Activated gamma-delta T cell treated with Interleukin-2 at 50 U/mL for 16 hours (primary cell): Measurements from ENCODE around the gene TRAIP.
"Not testable (repeated sequence)": the region's sequence is repeated elsewhere in the genome, so short reads cannot be mapped to it uniquely, and the experiment has no call there.

Experiments used
- DNase-seq: peaks from one replicate; pipeline ENCODE4 v3.0.0-alpha.2; 2020

The TRAIP gene, protein sequence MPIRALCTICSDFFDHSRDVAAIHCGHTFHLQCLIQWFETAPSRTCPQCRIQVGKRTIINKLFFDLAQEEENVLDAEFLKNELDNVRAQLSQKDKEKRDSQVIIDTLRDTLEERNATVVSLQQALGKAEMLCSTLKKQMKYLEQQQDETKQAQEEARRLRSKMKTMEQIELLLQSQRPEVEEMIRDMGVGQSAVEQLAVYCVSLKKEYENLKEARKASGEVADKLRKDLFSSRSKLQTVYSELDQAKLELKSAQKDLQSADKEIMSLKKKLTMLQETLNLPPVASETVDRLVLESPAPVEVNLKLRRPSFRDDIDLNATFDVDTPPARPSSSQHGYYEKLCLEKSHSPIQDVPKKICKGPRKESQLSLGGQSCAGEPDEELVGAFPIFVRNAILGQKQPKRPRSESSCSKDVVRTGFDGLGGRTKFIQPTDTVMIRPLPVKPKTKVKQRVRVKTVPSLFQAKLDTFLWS

DNA sequence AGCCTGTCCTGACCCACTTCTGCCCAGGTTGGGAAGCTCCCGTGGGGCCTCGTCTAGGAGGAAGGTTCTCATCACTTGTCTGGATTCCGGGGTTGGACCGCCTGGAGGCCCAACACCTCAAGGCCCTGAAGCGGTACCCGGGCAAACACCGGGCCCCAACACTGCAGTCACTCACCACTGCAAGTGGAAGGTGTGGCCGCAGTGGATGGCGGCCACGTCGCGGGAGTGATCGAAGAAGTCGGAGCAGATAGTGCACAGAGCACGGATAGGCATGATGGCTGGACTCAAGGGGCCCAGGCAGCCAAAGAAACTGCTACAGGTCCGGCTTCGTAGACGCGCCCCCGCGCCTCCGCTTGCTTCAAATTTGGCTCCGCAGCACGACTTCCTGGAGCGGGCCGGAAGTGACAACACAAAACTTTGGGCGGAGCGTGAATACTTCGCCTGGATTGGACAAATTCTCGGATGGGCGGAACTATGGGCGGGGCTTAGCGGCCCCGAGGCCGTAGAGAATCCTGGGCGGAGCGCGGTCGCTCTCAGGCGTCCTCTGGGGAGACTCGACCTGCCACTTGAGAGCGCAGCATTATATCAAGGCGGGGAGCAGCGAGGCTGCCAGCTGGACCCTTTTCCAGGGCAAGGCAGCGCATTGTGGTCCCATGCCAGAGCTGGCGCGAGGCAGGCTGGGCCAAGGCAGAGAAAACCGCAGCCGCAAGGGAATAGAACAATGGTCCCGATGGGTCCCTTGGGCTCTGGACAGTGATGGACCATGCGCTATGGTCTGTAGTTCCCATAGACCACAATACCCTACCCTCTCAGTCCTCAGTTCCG, at the start of gene TRAIP:
TRAIP (minus strand) TSS at position 384 of the 825 bp plus-strand sequence; CDS start at position 273, 111 bp downstream.
- peak; percentile 94 for DNase-seq

DNA sequence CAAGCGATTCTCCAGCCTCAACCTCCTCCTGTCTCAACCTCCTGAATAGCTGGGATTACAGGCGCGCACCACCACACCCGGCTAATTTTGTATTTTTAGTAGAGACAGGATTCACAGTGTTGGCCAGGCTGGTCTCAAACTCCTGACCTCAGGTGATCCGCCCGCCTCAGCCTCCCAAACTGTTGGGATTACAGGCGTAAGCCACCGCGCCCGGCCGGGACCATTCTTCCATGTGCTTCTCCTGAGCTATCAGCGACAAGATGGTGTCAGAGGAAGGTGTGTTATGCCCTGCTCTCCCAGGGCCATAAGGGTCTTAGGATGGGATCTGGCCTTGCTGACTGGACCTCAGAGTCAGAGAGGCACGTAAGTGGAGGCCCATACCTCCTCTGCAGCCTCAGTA, 48.1 kb upstream of the TRAIP start:
- not testable (repeated sequence) for DNase-seq

- DNase-seq: peak; percentile 83
These were observed 47.4 kb upstream of the TRAIP start, which contains the start of gene MST1R for GRCh38 chr3:49903451-49904424. Gene MST1R (minus strand): TSS chr3:49903873. CDS start chr3:49903609, 264 bp downstream.

GRCh38 chr3:49902511-49903345, 46.4 kb upstream of the TRAIP start:
- no peak for DNase-seq

DNA sequence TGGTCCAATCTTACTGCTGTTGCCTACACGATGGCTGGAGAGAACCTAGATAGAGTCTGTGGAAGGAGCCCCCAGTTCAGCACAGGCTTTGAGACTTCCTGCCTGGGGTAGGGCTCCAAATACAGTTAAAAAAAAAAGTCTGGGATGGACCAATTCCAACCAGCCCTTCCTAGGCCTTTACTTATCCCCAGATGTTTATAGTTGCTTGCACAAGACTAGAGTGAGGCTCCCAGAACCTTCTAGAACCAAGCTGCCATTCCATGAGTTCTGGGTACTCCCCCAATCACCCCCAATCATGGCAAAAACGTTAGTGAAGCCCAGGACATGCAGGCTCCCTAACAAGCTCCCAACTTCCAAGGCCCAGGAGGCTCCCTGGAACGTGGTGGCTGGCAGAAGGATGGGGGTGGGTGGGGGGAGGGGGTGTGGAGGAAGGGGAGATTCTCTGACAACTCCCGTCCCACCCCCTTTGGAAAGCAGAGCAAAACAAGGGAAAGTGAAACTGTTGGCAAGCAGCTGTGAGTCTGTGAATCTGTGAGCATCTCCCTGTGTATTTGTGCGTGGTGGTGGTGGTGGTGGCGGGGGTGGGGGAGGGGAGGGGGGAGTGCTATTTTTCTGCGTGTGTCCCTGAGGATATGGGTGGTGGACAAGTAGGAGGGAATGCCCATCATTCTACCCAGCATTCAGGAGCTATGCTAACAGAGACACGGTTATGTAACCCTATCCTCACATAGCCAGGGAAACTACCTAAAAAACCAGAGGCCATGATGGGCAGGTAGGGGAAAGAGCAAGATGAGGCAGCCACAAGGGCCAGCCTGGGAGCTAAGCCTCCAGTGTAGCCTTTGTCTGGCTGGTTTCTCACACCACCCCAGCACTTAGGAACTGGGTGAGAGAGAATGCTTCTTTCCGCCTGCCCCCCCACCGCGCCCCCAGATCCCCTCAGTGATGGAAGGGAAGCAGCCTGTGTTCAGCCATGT, 45.3 kb upstream of the TRAIP start:
- no peak for DNase-seq

GRCh38 chr3:49900491-49901153, 44.3 kb upstream of the TRAIP start:
- no peak for DNase-seq

DNA sequence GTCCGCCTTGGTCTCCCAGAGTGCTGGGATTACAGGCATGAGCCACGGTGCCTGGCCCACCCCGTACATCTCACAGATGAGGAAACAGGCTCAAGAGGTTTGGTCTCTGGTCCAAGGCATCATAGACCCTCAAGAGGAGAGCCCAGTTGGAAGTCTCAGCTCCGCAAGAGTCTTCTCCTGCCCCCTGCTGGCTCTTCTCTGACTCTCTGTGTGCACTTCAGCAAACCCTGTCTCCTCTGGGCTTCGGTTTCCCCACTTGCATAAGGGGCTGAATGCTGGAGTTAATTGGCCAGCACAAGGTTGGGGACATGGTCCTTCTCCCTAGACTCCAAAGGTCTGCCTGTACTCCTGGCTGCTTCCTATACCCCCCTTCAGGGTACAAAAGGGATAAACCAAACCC, 43.5 kb upstream of the TRAIP start:
- no peak for DNase-seq

GRCh38 chr3:49898991-49899390, 42.6 kb upstream of the TRAIP start:
- no peak for DNase-seq

DNA sequence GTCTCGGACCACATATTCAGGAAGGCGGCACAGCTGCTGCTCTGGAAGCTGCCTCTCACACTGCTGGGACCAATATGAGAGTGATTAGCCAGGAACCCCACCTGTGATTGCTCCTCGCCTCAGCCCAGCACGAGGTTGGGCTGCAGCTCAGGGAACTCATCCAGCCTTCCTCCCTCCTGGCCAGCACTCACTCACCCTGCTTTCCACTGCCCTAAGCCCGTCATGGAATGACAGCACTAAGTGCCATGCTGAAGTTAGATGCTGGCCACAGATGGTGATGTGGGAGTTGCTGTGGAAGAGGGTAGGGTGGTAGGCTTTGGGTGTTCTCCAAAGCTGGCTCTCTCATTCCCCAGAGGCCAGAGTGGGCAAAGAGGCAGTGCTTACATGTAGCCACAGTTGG, 40.0 kb upstream of the TRAIP start:
- DNase-seq: no peak

- no peak for DNase-seq
These were observed 39.4 kb upstream of the TRAIP start for GRCh38 chr3:49895791-49896190.

- no peak for DNase-seq
These were observed 32.9 kb upstream of the TRAIP start for GRCh38 chr3:49889296-49889695.

DNA sequence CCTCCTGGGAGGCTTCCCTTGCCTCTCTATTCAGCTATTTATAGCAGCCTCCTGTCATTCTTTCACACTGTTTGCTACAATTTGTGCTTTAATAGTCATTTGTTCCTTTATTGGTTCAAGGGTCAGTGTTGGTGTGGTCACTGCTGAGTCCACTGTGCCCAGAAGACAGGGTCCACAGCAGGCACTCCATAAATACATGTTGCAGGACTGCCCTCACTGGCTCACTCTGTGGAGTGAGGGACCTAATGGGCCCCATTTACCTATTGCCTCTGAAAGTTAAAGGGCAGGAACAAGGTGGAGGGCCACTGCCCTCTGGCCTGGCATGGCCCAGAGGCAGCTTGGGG, 30.5 kb upstream of the TRAIP start:
- no peak for DNase-seq

DNA sequence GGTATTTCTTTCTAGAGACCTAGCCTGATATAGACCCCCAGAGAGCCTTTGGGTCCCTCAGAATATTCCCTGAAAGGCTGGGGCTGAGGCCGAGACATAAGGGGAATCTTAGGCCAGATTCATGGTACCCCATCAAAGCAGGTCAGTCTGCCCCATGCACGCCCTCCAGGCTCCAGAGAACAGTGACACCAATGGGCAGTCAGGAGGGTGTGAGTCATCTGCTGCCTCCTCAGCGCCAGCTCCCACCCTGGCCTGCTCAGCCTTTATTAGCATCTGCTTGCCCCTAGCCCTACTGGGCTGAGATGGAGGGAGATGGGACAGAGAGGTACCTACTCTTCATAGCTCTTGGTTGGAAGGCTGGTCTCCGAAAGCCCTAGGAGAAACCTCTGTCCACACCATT, 27.6 kb upstream of the TRAIP start:
- no peak for DNase-seq

- no peak for DNase-seq
These were observed 25.8 kb upstream of the TRAIP start for GRCh38 chr3:49882166-49882565.

- DNase-seq: no peak
These were observed 24.4 kb upstream of the TRAIP start for GRCh38 chr3:49880581-49881315.

GRCh38 chr3:49879721-49880120, 23.4 kb upstream of the TRAIP start:
- DNase-seq: no peak

GRCh38 chr3:49878686-49879085, 22.3 kb upstream of the TRAIP start:
- DNase-seq: no peak

- no peak for DNase-seq
These were observed 21.4 kb upstream of the TRAIP start for GRCh38 chr3:49877716-49878115.

DNA sequence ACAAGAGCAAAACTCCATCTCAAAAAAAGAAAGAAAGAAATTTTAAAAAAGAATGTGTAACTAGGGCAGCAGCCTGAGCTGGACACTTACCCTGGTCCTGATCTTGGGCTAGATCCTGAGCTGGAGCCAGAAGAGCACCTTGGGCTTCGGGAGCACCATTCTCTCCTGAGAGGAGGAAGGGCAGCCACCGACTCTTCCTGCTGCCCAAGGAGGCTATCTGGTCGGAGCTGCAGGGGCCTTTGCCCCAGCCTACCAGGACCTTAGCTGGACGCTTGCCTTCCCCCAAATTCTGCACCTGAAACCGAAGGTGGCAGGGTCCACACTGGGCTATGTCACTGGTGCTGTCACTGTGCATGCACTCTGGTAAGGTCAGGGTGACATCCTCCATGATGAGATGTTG, 20.2 kb upstream of the TRAIP start:
- DNase-seq: no peak
